GM18951 (cell line): ENCODE measurements around the gene ANKIB1.
"Not testable (repeated sequence)": the region's sequence is repeated elsewhere in the genome, so short reads cannot be mapped to it uniquely, and the experiment has no call there.

Source experiments
- POLR2A ChIP-seq: IDR thresholded peaks from 4 replicates; pipeline ENCODE4 v1.6.1; 2011; ENCODE audit warnings: mild to moderate bottlenecking; ENCODE audit not compliant: insufficient read length, insufficient read depth; ENCODE audit errors: extremely low read depth
- in situ Hi-C: fragments of 300-500 bp; cut with MboI; formaldehyde crosslinking; loops from one replicate; pipeline ENCODE4 v1.12.0; 2022; ENCODE audit warnings: low sequenced_read_pairs, mixed read lengths, inconsistent platforms; ENCODE audit not compliant: unreplicated experiment

The ANKIB1 gene

DNA sequence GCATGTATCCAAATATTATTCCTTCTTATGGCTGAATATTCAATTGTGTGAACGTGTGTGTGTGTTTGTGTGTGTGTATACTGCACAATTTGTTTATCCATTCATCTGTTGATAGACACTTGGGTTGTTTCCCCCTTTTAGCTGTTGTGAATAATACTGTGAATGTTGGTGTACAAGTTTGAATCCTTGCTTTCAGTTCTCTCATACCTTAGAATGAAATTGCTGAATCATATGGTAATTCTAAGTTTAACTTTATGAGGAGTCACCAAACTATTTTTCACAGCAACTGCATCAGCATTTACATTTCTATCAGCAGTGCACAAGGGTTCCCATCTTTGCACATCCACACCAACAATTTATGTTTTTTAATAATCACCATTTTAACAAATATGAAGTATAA lies 114.6 kb downstream of the ANKIB1 start:
- no peak for TF ChIP-seq POLR2A
- in situ Hi-C loops = no loop called here

DNA sequence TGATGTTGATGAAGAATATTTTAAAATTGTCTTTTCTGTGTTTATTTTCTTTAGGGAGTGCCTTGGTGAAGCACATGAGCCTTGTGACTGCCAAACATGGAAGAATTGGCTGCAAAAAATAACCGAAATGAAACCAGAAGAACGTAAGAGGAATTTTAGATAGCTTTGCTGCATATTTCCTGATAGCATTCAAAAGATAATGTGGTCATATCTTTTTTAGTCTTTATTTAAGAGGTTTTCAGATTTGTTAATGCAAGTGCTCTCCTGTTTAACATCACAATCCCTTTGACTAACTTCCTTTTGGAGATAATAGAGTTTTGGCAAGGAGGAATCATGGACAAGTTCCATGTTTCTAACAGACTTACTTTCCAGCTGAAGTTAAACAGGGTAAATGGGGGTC lies 116.4 kb downstream of the ANKIB1 start:
- TF ChIP-seq POLR2A = no peak
- in situ Hi-C loops = no loop called here

DNA sequence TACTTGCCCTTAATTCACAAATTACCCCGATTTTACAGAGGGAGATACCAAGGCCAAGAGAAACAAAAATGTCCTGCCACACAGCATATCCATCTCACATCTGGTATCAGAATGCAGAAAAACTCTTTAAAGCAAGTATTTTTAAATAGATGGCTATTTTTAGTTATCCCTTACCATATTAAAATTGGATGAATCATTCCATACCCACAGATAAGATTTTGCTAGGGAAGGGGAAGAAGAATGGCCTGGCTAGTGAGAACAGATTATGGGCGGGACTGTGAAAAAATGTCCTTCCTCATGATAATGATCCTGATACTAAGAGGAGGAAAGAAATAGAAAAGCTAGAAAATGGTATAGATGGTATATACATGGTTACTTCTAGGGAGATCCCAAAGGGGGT lies 121.0 kb downstream of the ANKIB1 start:
- in situ Hi-C loops = no loop called here
- no peak for TF ChIP-seq POLR2A

DNA sequence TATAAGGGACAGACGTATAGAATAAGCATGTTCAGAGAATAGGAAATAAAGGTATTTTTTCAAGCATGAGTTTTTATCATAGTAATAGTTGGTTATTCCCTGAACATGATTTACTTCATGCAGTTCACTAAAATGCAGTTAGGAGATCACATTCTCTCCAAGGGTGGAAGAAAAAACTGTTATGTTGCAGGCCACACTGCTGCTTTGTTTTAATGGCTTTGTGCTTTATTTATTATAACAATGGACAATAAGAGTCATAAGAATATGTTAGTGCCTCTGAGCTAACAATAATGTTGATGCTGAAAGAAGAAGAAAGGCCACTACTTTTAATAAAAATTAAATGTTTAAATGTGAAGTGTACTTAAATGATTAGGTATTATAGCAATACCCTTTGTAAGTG lies 123.0 kb downstream of the ANKIB1 start:
- TF ChIP-seq POLR2A = no peak
- in situ Hi-C loops = no loop called here

DNA sequence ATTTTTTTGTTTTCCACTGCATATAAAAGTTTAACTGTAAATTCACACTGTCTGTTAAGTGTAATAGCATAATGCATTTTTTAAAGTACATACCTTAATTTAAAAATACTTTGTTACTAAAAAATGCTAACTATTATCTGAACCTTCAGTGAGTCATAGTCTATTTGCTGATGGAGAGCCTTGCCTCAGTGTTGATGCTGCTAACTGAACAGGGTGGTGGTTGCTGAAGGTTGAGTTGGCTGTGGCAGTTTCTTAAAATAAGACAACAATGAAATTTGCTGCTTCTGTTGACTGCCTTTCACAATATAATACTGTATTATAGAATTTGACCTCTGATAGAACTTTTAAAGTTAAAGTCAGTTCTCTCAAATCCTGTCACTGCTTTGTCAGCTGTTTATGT lies 129.2 kb downstream of the ANKIB1 start:
- TF ChIP-seq POLR2A = no peak
- in situ Hi-C loops = no loop called here

DNA sequence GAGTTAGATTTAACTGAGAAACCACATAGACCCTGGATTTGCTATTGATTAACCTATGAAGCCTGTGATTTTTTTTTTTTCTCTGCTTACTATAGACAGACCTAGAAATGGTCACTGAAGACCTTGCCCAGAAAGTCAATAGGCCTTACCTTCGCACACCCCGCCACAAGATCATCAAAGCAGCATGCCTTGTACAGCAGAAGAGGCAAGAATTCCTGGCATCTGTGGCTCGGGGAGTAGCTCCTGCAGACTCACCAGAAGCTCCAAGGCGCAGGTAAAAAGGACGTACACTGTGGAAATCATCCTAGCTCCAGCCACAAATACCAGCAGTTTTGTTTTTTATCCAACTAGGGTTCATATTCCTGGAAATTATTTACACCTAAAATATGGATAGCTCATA lies 145.3 kb downstream of the ANKIB1 start:
- in situ Hi-C loops = no loop called here
- TF ChIP-seq POLR2A = no peak

DNA sequence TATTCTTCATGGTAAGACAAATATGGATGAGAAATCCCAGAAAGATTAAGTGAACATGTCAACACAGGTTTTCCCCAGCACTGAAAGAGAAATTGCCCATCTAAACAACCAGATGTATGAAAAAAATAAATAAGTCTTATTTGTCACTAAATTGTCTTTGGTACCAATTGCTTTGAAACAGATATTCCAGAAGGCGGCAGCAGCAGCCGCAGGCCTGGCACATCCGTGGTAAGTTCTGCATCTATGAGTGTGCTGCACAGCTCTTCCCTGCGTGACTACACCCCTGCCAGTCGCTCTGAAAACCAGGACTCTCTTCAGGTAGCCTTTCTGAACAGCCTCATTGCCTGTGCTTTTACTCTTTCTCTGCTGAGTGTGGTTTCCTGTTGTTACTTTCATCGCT lies 151.8 kb downstream of the ANKIB1 start:
- TF ChIP-seq POLR2A = no peak
- in situ Hi-C loops = no loop called here

DNA sequence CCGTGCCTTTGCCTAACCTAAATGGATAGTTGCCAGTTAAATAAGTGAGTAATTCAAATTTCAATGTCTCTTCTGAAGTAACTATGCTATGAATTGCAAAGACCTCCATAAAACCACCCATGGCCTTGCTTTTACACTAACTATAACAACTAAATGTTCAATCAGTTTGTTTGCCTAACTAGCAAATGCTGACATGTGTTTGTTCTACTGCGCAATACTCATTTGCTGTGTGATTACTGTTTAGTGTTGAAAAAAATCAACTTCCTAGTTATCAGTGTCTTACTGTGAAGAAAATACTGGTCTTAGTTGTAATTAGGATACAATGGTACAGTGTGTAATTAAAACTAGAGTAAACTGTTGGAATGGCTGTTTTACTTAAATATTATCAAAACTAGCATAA lies 154.2 kb downstream of the ANKIB1 start:
- in situ Hi-C loops = no loop called here
- TF ChIP-seq POLR2A = no peak

DNA sequence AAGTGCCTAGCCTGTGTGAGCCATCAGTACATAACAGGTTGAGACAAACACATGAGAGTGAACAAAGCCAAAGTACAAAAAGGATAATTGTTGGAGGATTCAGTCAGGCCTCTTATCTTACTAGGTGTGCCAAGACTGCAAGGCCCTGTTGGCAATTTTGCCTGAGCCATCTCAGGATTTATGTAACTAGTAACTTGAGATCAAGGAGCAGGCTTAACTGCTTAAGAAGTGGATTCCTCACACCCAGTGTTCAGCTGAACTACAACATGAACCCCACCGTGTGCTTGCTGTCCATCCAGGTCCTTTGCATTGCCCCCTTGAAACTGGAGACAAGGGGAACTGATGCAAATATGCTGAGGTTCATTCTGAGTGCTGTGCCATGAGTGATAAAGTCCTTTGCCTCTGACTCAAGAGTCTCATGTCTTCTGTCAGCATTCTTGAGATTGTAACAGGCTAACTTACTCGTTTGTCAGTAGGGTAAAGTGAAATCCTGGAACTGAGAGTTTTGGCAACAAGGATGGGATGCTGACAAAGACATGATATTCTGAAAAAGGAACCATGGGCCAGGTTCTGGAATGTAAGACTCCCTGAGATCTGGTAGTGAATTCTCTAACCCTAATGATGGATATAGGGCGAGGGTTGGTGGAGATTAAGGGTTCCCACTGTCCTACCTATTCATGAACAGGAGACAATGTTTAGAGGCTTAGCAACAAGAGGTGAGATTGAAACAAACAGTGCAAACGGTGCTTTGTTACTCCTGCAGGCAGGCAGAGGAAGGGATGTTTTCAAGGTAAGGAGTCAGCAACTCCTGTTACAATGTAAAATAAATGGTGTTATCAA lies 157.4 kb downstream of the ANKIB1 start:
- in situ Hi-C loops = no loop called here

DNA sequence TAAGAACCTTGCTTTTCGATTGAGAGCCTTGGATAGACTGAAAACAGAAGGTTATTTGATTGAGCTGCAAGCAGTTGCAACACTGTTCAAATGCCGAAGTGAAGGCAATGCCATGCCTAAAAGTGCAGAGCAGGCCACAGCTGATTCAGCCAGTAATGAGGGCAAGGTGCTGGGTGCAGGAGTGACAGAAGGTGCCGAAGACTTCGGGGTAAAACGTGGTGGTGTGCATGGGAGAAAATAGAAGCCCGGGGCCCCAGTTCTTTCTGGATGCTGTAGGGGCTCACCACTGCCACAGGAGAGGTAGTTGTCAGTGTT lies 157.9 kb downstream of the ANKIB1 start:
- in situ Hi-C loops = no loop called here
- no peak for TF ChIP-seq POLR2A

More for the DNA sequence above, 157.4 kb downstream of the ANKIB1 start:
- TF ChIP-seq POLR2A = no peak

DNA sequence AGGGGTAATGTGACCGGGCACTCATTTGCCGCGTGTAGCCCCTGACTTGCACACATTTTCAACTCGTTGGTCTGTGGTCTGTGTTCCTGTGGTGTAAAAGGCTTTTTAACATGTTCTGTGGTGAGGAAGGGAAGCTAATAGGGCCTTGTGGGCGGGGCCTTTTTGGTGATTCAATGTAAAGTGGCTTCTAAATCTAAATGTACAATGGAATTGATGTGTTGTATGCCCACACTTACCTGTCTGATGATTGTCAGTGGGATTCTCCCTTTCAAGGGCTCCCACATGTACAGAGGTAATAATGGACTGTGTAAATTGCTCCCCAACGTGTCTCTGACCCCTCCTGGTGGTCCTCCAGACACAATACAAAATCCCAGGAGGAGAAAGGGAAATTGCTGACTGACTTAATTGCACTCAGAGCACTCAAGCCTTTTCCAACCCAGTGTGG lies 158.4 kb downstream of the ANKIB1 start:
- in situ Hi-C loops = no loop called here
- TF ChIP-seq POLR2A = no peak

DNA sequence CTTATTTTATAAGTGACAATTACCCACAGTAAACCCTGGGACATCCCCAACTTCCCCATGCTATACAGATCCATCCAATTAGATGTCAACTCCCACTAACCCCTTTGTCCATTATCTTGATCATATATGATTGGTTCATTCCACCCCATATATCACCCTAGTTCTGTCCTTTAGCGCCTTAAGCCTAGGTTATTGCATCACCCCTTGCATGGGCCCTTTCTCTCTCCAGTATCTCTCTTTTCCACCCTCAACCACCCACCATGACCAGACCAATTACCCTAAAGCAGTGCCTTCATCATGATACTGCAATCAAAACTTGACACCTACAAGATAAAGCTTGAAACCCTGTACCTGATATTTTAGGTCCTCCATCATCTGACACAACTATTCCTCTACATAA lies 163.6 kb downstream of the ANKIB1 start:
- in situ Hi-C loops = no loop called here
- no peak for TF ChIP-seq POLR2A

DNA sequence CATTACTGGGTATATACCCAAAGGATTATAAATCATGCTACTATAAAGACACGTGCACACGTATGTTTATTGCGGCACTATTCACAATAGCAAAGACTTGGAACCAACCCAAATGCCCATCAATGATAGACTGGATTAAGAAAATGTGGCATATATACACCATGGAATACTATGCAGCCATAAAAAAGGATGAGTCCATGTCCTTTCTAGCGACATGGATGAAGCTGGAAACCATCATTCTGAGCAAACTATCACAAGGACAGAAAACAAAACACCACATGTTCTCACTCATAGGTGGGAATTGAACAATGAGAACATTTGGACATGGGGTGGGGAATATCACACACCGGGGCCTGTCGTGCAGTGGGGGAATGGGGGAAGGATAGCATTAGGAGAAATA lies 164.4 kb downstream of the ANKIB1 start:
- in situ Hi-C loops = not testable (repeated sequence)

DNA sequence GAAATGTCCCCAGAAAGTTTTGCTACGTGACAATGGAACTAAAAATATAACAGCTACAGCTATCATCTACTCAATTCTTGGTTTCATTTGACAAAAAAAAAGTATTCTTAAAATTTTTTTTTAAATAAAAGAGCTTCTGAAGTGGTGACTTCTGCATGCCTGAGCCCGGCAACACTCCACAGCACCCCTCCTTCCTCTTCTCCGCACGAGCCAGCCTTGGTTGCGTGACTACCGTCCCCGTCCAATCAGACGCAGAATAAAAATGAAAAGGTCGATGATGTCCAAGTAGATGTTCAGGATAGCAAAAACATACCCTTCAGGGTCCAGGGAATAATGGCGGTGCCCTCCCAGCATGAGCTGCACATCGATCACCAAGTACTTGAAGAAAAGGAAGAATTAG lies 167.0 kb downstream of the ANKIB1 start:
- in situ Hi-C loops = no loop called here
- TF ChIP-seq POLR2A = no peak

DNA sequence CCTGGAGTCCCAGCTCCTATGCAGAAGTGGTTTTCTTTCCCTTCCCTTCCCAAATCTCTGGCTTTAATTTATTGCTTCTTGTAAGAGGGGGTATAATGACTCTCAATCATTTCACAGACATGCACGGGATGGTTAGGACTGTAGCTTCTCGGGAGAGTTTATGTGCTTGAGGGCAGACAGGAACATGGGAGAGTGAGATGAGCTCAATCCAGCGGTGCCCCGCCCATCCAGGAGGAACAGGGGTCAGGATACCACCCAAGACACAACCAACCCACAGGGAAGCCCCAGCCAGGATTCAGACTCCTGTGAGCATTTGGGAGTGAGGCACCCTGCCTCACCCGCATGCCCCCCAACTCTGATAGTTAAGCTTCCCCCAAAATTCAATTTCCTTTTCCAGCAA lies 167.8 kb downstream of the ANKIB1 start:
- in situ Hi-C loops = no loop called here
- TF ChIP-seq POLR2A = no peak
